Loucy (cell line): ENCODE results near the gene DLG1.

ENCODE experiments used
- H2AFZ ChIP-seq: fragments of 200-600 bp; sonication (generic); 2 replicates; pipeline ENCODE4 v1.6.0; 2016; ENCODE audit warnings: antibody characterized with exemption, mild to moderate bottlenecking, low read length, moderate library complexity
- H3F3A ChIP-seq: fragments of 200-600 bp; 2 replicates; pipeline ENCODE4 v1.6.0; 2016; ENCODE audit warnings: antibody characterized with exemption, low read depth, mild to moderate bottlenecking
- H3K27me3 ChIP-seq: fragments of 200-600 bp; sonication (generic); 2 replicates; pipeline ENCODE4 v1.6.1; 2014; ENCODE audit warnings: low read length, mild to moderate bottlenecking; ENCODE audit not compliant: insufficient read depth, poor library complexity, severe bottlenecking
- H3K36me3 ChIP-seq: fragments of 200-600 bp; sonication (generic); 2 replicates; pipeline ENCODE4 v1.6.1; 2016; ENCODE audit warnings: low read length; ENCODE audit not compliant: insufficient read depth
- H3K4me1 ChIP-seq: fragments of 200-600 bp; sonication (generic); 2 replicates; pipeline ENCODE4 v1.5.1; 2014; ENCODE audit warnings: low read length, mild to moderate bottlenecking; ENCODE audit not compliant: insufficient read depth, poor library complexity, severe bottlenecking
- H3K4me2 ChIP-seq: fragments of 200-600 bp; sonication (generic); 2 replicates; pipeline ENCODE4 v1.6.0; 2014; ENCODE audit warnings: antibody characterized with exemption, low read length, low read depth, mild to moderate bottlenecking; ENCODE audit not compliant: poor library complexity, severe bottlenecking
- H3K4me3 ChIP-seq: fragments of 200-600 bp; sonication (generic); 2 replicates; pipeline ENCODE4 v1.5.1; 2014; ENCODE audit warnings: low read length, mild to moderate bottlenecking, mixed read lengths; ENCODE audit not compliant: poor library complexity, severe bottlenecking
- H3K79me2 ChIP-seq: fragments of 200-600 bp; sonication (generic); 2 replicates; pipeline ENCODE4 v1.6.1; 2014; ENCODE audit warnings: low read length; ENCODE audit not compliant: insufficient read depth
- H3K9ac ChIP-seq: fragments of 200-600 bp; sonication (generic); 2 replicates; pipeline ENCODE4 v1.6.0; 2014; ENCODE audit warnings: mild to moderate bottlenecking, low read depth, low read length, moderate library complexity; ENCODE audit not compliant: poor library complexity, severe bottlenecking
- H3K9me2 ChIP-seq: fragments of 200-600 bp; sonication (generic); replicated peaks from 2 replicates; pipeline ENCODE4 v1.6.1; 2016; ENCODE audit warnings: low read depth, low read length, mixed read lengths
- H3K9me3 ChIP-seq: fragments of 200-600 bp; sonication (generic); 2 replicates; pipeline ENCODE4 v1.6.1; 2014; ENCODE audit warnings: mild to moderate bottlenecking, antibody characterized with exemption, low read length, low read depth; ENCODE audit not compliant: insufficient read depth
- H4K20me1 ChIP-seq: fragments of 200-600 bp; sonication (generic); 2 replicates; pipeline ENCODE4 v1.6.0; 2014; ENCODE audit warnings: antibody characterized with exemption, low read length, mild to moderate bottlenecking; ENCODE audit not compliant: insufficient read depth, poor library complexity, severe bottlenecking
- CTCF ChIP-seq: fragments of 200-600 bp; sonication (generic); conservative IDR thresholded peaks from 2 replicates; pipeline ENCODE4 v1.5.1; 2014; ENCODE audit warnings: mild to moderate bottlenecking, antibody characterized with exemption, low read length
- EZH2phosphoT487 ChIP-seq: fragments of 200-600 bp; IDR thresholded peaks from 2 replicates; pipeline ENCODE4 v1.6.1; 2018; ENCODE audit warnings: antibody characterized with exemption, mild to moderate bottlenecking, moderate library complexity, borderline replicate concordance

The DLG1 gene

GRCh38 chr3:197093871-197094270, 204.5 kb downstream of the DLG1 start:
- no peaks in the 10 kb centered on the region for H3K9me3 ChIP-seq
- no peaks in the 10 kb centered on the region for H3K9me2 ChIP-seq
- peaks cover 1% of the 10 kb centered on the region for H3K4me1 ChIP-seq
- no peak overlapping the region for H3K4me2 ChIP-seq
- TF ChIP-seq EZH2phosphoT487, result no peak
- TF ChIP-seq CTCF, result no peak
- no peaks in the 10 kb centered on the region for H3F3A ChIP-seq
- no peaks in the 10 kb centered on the region for H4K20me1 ChIP-seq
- no peak overlapping the region for H2AFZ ChIP-seq
- no peaks in the 10 kb centered on the region for H3K79me2 ChIP-seq
- H3K36me3 ChIP-seq, result peaks cover 21% of the 10 kb centered on the region; the same call in 1 of the 2 replicates
- H3K4me3 ChIP-seq, result no peak overlapping the region
- no peak overlapping the region for H3K9ac ChIP-seq
- no peaks in the 10 kb centered on the region for H3K27me3 ChIP-seq

GRCh38 chr3:197088370-197088769, 210.0 kb downstream of the DLG1 start:
- no peak overlapping the region for H3K9ac ChIP-seq
- TF ChIP-seq CTCF (no peak), EZH2phosphoT487 (no peak)
- H4K20me1 ChIP-seq, result no peaks in the 10 kb centered on the region
- no peak overlapping the region for H3K4me3 ChIP-seq
- H3F3A ChIP-seq, result no peaks in the 10 kb centered on the region
- H2AFZ ChIP-seq, result no peak overlapping the region
- H3K4me1 ChIP-seq, result peaks cover 4% of the 10 kb centered on the region
- no peaks in the 10 kb centered on the region for H3K79me2 ChIP-seq
- H3K9me2 ChIP-seq, result no peaks in the 10 kb centered on the region
- peaks cover 22% of the 10 kb centered on the region; the same call in 1 of the 2 replicates for H3K36me3 ChIP-seq
- H3K4me2 ChIP-seq, result no peak overlapping the region
- no peaks in the 10 kb centered on the region for H3K9me3 ChIP-seq
- no peaks in the 10 kb centered on the region for H3K27me3 ChIP-seq

GRCh38 chr3:197085137-197085536, 213.3 kb downstream of the DLG1 start:
- no peaks in the 10 kb centered on the region for H3K79me2 ChIP-seq
- peaks cover 21% of the 10 kb centered on the region for H3K36me3 ChIP-seq
- no peak overlapping the region for H2AFZ ChIP-seq
- TF ChIP-seq EZH2phosphoT487, result no peak
- no peak for TF ChIP-seq CTCF
- no peak overlapping the region for H3K4me3 ChIP-seq
- H3K27me3 ChIP-seq, result no peaks in the 10 kb centered on the region
- H3K4me2 ChIP-seq, result no peak overlapping the region
- H4K20me1 ChIP-seq, result no peaks in the 10 kb centered on the region
- H3K4me1 ChIP-seq, result peaks cover 4% of the 10 kb centered on the region
- H3K9me3 ChIP-seq, result no peaks in the 10 kb centered on the region
- H3K9ac ChIP-seq, result no peak overlapping the region
- no peaks in the 10 kb centered on the region for H3K9me2 ChIP-seq
- H3F3A ChIP-seq, result no peaks in the 10 kb centered on the region
